Activated naive CD8-positive, alpha-beta T cell (primary cell): ENCODE results near the gene LRRC63.

Source experiments
- H3K27ac Mint-ChIP-seq: one replicate; pipeline ENCODE4 v1.8.0; 2021; ENCODE audit warnings: mixed read lengths
- H3K27me3 Mint-ChIP-seq: one replicate; pipeline ENCODE4 v1.8.0; 2021; ENCODE audit warnings: mixed read lengths
- H3K36me3 Mint-ChIP-seq: one replicate; pipeline ENCODE4 v1.8.0; 2021; ENCODE audit warnings: mixed read lengths
- H3K4me1 Mint-ChIP-seq: one replicate; pipeline ENCODE4 v1.8.0; 2021; ENCODE audit warnings: low read depth, mixed read lengths
- H3K4me3 Mint-ChIP-seq: one replicate; pipeline ENCODE4 v1.8.0; 2021; ENCODE audit warnings: mild to moderate bottlenecking, mixed read lengths
- H3K9me3 Mint-ChIP-seq: one replicate; pipeline ENCODE4 v1.8.0; 2021; ENCODE audit warnings: low read depth, mixed read lengths

The LRRC63 gene

GRCh38 chr13:46321494-46322225, 109.9 kb downstream of the LRRC63 start:
- Mint-ChIP-seq H3K27ac (peak overlapping the region; percentile 96), H3K36me3 (peaks cover under 1% of the 10 kb centered on the region), H3K4me3 (peak overlapping the region; percentile 85), H3K27me3 (no peaks in the 10 kb centered on the region), H3K9me3 (no peaks in the 10 kb centered on the region), H3K4me1 (peaks cover 42% of the 10 kb centered on the region)

DNA sequence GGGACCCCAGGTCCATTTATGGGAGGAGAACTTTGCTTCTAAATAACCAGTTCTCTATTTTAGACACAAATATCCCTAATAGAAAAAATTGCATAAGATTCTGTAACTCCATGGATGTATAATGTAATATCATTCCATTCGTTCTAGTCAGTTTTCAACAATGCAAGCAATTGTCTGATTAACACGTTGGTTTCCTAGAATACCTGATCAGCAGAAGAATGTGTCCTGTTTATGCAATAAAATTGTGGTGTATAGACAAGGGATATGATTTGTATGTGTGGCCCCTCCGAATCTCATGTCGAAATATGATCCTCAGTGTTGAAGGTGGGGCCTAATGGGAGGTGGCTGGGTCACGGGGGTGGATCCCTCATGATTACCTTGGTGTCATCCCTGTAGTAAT, 113.2 kb downstream of the LRRC63 start:
- Mint-ChIP-seq H3K27ac (no peak overlapping the region), H3K9me3 (no peaks in the 10 kb centered on the region), H3K4me3 (no peak overlapping the region), H3K4me1 (peaks cover 16% of the 10 kb centered on the region), H3K27me3 (no peaks in the 10 kb centered on the region), H3K36me3 (no peaks in the 10 kb centered on the region)
